SK-N-SH treated with all-trans-retinoic acid at 6 μM for 48 hours (cell line): ENCODE results near the gene HS3ST3B1.

ENCODE experiments used
- ARNTL ChIP-seq: fragments of 450-650 bp; formaldehyde crosslinking; IDR thresholded peaks from 2 replicates; pipeline ENCODE4 v1.5.0; 2020; ENCODE audit warnings: low read depth, mild to moderate bottlenecking, moderate library complexity, borderline replicate concordance
- TF ChIP-seq, protein P1 (sequence below): fragments of 250-450 bp; sonication (Bioruptor Pico); IDR thresholded peaks from 2 replicates; pipeline ENCODE4 v1.8.0; 2020; ENCODE audit warnings: mild to moderate bottlenecking, moderate library complexity, borderline replicate concordance

DNA sequence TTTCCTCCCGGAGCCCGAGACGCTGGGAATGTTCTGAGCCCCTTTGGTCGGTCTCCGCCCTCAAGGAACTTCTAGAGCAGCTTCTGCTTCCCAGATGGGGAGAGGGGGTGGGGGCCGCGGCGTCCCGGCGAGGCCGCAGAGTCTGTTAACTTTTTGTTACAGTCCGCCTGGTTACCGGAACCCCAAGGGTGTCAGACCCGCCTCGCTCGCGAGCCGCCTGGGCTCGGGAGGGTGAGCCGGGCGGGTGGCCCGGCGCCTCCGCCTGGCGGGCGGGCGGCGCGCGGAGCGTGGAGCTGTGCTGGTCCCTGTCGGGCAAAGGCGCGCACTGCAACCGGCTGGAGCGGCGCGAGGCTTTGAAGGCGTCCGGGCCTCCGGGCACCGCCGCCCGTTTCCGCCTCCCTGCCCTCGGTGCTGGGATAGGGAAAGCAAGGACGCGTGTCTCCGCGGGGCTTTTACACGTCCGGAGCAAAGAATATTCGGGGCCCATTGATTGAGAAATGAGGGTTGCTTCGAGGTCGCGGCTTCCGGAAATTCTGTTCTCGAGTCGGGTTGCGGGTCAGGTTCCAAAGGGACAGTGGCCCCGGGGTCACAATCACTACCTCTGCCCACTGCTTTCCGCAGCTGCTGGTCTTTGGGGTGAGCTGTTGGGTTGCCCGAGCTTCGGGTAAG lies 1.7 kb downstream of the HS3ST3B1 start:
- TF ChIP-seq, protein P1, sequence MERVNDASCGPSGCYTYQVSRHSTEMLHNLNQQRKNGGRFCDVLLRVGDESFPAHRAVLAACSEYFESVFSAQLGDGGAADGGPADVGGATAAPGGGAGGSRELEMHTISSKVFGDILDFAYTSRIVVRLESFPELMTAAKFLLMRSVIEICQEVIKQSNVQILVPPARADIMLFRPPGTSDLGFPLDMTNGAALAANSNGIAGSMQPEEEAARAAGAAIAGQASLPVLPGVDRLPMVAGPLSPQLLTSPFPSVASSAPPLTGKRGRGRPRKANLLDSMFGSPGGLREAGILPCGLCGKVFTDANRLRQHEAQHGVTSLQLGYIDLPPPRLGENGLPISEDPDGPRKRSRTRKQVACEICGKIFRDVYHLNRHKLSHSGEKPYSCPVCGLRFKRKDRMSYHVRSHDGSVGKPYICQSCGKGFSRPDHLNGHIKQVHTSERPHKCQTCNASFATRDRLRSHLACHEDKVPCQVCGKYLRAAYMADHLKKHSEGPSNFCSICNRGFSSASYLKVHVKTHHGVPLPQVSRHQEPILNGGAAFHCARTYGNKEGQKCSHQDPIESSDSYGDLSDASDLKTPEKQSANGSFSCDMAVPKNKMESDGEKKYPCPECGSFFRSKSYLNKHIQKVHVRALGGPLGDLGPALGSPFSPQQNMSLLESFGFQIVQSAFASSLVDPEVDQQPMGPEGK (CRISPR knock-in tag), result no peak
- TF ChIP-seq ARNTL (CRISPR knock-in tag), result no peak
